Natural killer cell treated with Interleukin-12 subunit alpha and Interleukin-12 subunit beta and Interleukin-15 and Interleukin-18, amount 100 ng/mL, for 72 hours (primary cell): ENCODE results near the gene MAEA. TPM values are rescaled to one million over a fixed set of nuclear protein-coding genes. Genes with fewer than 3 reads are reported as not detected.

Experiments used
- ATAC-seq, 2 donors: fragments of 150-1000 bp; cut with Tn5 transposase in 1 of 2; sonication (Bioruptor Pico), chemical (Tn5 transposase) in 1 of 2; 2 replicates each; pipeline ENCODE4 v1.10.0; 2021
- DNase-seq: peaks from one replicate; pipeline ENCODE4 v3.0.0; 2022; ENCODE audit warnings: low spot score
- H3K27ac Mint-ChIP-seq, 2 donors: 1 replicate in 1 of 2; 2 replicates in 1 of 2; pipeline ENCODE4 v1.8.0; 2022; ENCODE audit warnings: mixed read lengths in 2 of 2, mild to moderate bottlenecking in 1 of 2, moderate library complexity in 1 of 2
- H3K27me3 Mint-ChIP-seq, 2 donors: 1 replicate in 1 of 2; 2 replicates in 1 of 2; pipeline ENCODE4 v1.8.0; 2022; ENCODE audit warnings: mixed read lengths in 2 of 2
- H3K36me3 Mint-ChIP-seq: one replicate; pipeline ENCODE4 v1.8.0; 2022; ENCODE audit warnings: mixed read lengths
- H3K4me1 Mint-ChIP-seq, 2 donors: 1 replicate in 1 of 2; 2 replicates in 1 of 2; pipeline ENCODE4 v1.8.0; 2022; ENCODE audit warnings: low read depth in 2 of 2, mixed read lengths in 2 of 2, mild to moderate bottlenecking in 1 of 2
- H3K4me3 Mint-ChIP-seq: one replicate; pipeline ENCODE4 v1.8.0; 2022; ENCODE audit warnings: mixed read lengths
- H3K9me3 Mint-ChIP-seq: 2 replicates; pipeline ENCODE4 v1.8.0; 2022; ENCODE audit warnings: mixed read lengths
- total RNA-seq, 2 donors: library from RNA; stranded (reverse); gene quantifications; one replicate each; pipeline ENCODE4 v1.2.3, GENCODE V29; 2022

The MAEA gene
- total RNA-seq, 2 donors from 2014 or later: 60.1 to 93.7 TPM

DNA sequence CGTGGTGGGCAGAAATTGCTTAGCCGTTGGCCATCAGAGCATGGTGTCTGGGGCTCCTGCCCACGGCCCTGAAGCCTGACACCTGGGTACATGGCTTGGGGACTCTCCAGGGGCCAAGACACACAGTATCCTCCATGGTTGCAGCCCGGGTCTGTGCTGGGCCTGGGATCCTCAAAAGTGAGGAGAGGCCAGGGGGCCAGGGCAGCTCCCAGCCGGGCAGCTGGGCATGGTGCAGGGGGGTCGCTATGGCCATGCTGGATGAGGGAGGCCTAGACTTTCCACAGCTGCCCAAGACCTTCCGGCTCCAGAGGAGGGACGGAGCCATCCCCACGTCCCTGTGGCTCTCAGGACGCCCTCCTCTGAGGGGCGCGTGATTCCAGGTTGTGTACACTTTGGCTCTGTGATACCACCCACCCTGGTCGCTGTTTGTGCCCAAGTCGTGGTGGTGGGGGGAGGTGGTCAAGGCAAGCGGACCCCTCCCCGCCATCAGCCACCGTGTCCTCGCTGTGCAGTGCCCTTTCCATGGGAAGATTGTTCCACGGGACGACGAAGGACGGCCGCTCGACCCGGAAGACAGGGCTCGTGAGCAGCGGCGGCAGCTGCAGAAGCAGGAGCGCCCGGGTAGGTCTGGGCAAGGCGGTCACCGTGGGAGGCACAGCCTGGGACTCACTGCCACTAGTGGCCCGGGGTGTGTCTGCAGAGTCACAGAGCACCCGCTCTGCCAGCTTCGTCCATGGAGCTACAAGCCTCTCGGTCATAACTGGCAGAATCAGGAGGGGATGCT lies 90.9 kb downstream of the MAEA start:
- Mint-ChIP-seq H3K36me3 (no peaks in the 10 kb centered on the region), H3K27ac (no peak overlapping the region), H3K27me3 (no peaks in the 10 kb centered on the region), H3K9me3 (no peaks in the 10 kb centered on the region), H3K4me1 (no peaks in the 10 kb centered on the region), H3K4me3 (no peak overlapping the region)
- peak; percentile 55 for DNase-seq
- ATAC-seq: no peak

DNA sequence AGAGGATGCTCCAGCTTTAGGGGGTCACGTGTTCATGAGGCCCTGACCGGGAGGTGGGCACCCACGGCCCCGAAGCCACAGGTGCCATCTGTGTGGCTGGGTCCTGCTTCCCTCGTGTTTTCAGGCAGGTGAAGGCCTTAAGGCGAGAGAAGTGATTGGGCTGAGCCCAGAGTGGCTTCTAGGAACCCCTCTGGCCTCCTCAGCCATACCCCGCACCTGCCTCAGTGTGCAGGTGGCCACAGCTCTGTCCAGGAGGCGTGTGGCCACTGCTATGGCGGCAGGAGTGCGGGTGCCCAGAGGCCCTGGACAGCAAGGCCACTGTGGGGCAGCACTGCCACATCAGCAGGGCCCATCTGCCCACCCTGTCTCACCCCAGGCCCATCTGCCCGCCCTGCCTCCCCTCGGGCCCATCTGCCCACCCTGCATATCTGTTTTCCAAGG lies 91.5 kb downstream of the MAEA start:
- Mint-ChIP-seq H3K36me3 (no peaks in the 10 kb centered on the region), H3K4me1 (no peaks in the 10 kb centered on the region), H3K9me3 (no peaks in the 10 kb centered on the region), H3K27me3 (no peaks in the 10 kb centered on the region), H3K27ac (no peak overlapping the region), H3K4me3 (no peak overlapping the region)
- DNase-seq (peak; percentile 46), ATAC-seq (no peak)

DNA sequence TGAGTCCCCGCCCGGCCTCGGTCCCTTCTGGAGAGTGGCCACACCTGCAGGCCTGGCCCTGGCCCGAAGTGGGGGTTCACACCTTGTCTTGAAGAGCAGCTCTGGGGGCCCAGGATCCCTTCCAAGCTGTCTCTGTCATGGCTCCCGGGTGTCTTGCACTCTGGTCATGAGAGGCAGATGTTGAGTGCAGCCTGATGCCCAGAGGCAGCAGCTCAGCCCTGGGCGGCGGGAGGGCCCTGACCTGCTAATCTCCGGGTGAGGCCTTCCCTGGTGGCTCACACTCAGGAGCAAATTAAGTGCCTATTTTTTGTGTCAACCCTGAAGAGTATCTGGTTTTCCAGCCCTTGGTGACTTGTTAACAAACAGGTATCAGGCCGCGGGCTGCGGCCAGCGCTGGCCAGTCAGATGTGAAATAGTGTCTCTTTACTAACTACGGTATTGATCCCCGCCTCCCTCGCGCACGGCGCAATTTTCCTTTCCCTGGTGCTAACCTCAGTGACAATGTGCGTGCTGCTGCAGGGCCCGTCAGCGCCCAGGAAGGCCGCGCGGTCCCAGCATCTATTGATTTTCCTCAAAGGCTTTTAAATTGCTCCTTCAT lies 92.4 kb downstream of the MAEA start:
- H3K4me1 Mint-ChIP-seq: no peaks in the 10 kb centered on the region
- H3K27me3 Mint-ChIP-seq: no peaks in the 10 kb centered on the region
- no peaks in the 10 kb centered on the region for H3K36me3 Mint-ChIP-seq
- no peaks in the 10 kb centered on the region for H3K9me3 Mint-ChIP-seq
- H3K4me3 Mint-ChIP-seq: no peak overlapping the region
- no peak for ATAC-seq
- no peak overlapping the region for H3K27ac Mint-ChIP-seq
- peak; percentile 40 for DNase-seq

DNA sequence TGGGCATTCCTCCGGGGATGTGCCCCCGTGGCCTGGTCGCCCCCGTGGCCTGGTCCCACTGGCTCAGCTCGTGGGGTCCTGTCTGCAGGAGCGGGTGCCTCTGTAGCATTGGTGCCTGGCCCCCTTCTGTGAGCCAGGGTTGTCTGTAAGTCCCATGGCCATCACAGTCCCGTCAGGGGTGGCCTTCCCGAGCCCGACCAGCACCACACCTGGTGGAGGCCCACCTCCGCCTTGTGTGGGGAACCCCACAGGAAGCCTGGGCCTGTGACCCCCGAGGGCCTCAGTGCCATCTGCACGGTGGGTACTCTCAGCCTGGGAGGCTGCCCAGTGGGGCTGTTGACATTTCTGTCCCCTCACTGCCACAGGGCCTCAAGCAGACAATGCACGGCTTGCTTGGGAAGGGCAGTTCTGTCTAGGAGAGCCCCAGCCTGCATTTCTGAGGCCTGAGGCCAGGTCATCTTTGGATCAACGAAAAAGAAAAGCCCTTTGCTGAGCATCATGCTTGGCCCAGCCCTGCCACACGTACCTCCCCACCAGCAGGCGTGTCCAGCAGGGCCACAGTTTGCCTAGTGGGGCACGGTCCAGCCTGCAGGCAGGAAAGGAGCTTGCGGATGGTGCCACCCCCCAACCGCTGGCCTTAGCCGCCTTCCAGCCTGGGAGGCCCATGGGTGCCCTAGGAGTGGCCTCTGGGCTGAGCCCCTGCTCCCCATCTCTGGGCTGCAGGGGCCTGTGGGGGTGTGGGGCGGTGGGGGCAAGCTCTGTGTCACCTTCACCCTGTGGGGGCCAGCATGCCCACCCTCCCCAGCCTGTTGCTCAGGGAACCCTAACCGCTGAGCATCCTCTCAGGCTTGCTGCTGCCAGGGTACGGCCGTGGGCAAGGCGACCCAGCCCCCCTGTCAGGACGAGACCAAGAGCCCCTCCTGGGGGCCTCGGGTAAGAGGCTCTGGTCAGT lies 93.4 kb downstream of the MAEA start:
- Mint-ChIP-seq H3K27ac (no peak overlapping the region), H3K27me3 (no peaks in the 10 kb centered on the region), H3K36me3 (peaks cover 5% of the 10 kb centered on the region), H3K9me3 (no peaks in the 10 kb centered on the region), H3K4me1 (no peaks in the 10 kb centered on the region), H3K4me3 (no peak overlapping the region)
- DNase-seq: peak; percentile 58
- peak in 1 of 2 donors; percentile 8 for ATAC-seq

DNA sequence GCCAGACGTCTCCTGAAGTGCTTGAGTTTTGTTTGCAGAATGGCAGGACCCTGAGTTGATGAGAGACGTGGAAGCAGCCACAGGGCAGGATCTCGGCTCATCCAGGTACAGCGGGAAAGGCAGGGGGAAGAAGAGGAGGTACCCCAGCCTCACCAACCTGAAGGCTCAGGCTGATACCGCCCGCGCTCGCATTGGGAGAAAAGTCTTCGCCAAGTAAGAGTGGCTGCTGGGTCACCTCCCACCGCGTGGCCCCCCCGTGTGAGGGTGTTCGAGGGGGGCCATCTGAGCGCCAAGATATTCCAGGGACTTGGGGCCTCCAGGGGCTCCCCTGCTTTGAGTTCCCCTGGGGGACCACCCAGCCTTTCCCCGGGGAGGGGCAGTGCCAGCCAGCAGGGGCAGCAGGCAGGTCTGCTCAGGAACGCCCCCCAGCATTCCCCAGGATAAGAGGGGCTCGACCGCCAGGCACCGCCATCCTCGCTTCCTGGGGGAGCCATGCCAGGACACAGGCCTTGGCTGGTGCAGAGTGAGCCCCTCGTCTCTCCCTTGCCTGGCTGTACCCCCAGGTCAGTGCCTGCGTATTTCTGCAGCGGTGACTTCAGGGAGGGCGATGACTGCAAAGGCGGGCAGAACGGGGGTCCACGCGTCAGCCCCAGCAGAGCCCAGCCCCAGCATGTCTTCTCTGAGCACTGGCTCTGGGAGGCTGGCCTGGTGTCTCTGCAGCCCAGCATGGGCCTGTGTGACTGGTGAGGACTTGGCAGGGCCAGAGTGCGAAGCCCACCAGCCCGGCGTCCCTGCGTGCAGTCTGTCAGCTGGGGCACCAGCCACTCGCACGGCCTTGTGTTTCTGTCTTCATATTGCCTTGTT lies 94.3 kb downstream of the MAEA start:
- Mint-ChIP-seq H3K36me3 (peaks cover 14% of the 10 kb centered on the region), H3K9me3 (no peaks in the 10 kb centered on the region), H3K4me3 (no peak overlapping the region), H3K4me1 (no peaks in the 10 kb centered on the region), H3K27ac (no peak overlapping the region), H3K27me3 (no peaks in the 10 kb centered on the region)
- ATAC-seq: no peak
- peak; percentile 57 for DNase-seq

DNA sequence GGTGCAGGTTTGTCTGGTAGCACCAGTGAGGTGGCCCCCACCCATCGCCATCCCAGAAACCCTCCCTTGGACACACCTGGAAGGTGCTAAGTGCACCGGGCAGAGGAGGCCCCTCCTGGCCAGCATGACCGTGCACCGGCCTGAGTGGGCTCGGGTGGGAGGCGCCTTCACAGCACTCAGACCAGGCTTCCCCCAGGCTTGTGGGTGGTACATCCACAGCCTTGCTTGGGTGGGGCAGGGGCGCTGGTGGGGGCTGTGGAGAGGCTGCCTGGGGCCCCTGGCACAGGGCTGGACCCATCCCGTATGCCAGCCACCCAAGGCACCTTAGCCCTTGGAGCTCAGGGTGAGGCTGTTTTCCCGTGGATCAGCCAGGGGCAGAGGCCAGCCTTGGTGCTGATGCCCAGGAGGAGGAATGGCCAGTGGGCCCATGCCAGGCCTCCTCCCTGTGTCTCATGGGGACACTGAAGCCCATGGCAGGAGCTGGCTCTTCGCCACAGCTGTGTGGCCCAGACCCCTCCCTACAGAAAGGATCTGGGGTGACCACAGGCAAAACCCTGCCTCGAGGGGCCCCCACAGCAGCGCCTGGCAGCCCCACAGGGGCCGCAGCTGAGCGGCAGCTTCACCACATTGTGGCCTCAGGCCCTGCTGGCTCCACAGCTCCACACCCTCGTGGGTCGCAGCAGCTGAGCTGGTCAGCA lies 95.1 kb downstream of the MAEA start:
- no peaks in the 10 kb centered on the region for H3K4me1 Mint-ChIP-seq
- peak; percentile 59 for DNase-seq
- no peaks in the 10 kb centered on the region for H3K9me3 Mint-ChIP-seq
- no peak overlapping the region for H3K4me3 Mint-ChIP-seq
- no peak overlapping the region for H3K27ac Mint-ChIP-seq
- ATAC-seq: peak in 1 of 2 donors; percentile 17
- H3K27me3 Mint-ChIP-seq: no peaks in the 10 kb centered on the region
- peaks cover 16% of the 10 kb centered on the region for H3K36me3 Mint-ChIP-seq

DNA sequence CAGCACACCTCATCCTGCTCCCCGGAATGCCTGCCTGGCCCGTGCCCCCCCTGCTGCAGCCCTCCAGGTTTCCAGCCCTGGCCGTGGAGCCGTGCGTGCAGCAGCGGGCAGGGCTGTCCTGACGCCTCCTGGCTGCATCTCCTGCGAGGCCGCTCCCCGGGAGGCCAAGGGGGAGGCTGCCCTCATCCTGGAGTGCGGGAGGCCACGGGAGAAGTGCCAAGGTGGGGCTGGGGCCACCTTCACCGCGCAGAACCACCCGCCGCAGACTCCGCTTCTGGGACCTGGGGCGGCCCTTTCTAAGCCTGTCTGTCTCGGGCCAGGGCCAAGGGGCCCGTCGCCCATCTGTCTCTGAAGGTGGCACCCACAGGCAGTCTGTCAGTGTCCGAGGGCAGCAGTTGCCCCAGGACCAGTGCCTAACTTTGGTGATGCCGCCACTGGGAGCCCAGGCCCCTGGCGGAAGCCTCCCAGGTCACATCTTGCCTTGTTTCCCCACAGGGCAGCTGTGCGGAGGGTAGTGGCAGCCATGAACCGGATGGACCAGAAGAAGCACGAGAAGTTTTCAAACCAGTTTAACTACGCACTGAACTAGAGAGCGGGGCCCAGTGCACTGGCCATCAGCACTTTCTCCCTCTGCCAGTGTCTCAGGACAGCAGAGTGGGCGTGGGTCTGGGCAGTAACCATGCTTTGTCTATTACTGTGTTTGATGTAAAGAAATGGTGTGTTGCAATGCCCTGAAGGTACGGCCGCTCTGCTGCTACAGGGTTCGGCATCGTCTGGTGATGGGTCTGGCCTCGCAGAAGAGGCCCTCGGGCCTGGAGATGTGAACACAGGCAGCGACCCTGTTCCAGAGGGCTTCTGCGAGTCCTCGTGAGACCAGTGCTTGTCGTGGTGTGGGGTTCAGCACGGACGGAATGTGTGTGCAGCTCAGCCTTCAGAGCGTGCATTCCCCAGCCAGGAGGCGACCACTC lies 96.0 kb downstream of the MAEA start:
- Mint-ChIP-seq H3K4me1 (no peaks in the 10 kb centered on the region), H3K9me3 (no peaks in the 10 kb centered on the region), H3K4me3 (no peak overlapping the region), H3K27ac (no peak overlapping the region), H3K36me3 (peaks cover 19% of the 10 kb centered on the region), H3K27me3 (no peaks in the 10 kb centered on the region)
- peak; percentile 49 for DNase-seq
- peak in 1 of 2 donors; percentile 30 for ATAC-seq

Other genes with a start within 250 kb of the MAEA start
- gene RNF212, start 176.3 kb upstream of the MAEA start, total RNA-seq: 1 to 10 TPM in 1 of 2 donors, under 1 TPM in 1; 0.89 to 1.5 TPM
- gene SPON2, start 117.3 kb upstream of the MAEA start, total RNA-seq: 10 to 100 TPM in 1 of 2 donors, 1 to 10 TPM in 1; 1.5 to 13.6 TPM
- gene CTBP1, start 40.8 kb upstream of the MAEA start, total RNA-seq: 100 to 1,000 TPM; 109 to 245 TPM
- gene UVSSA, start 57.3 kb downstream of the MAEA start, total RNA-seq: 10 to 100 TPM; 19.6 to 25.1 TPM
- not detected for gene NKX1-1, start 116.6 kb downstream of the MAEA start, total RNA-seq